Liver (tissue), 9 donors: ENCODE results near the gene REG3A. TPM values are rescaled to one million over a fixed set of nuclear protein-coding genes. Genes with fewer than 3 reads are reported as not detected.

Source experiments
- DNase-seq: peaks from one replicate; pipeline ENCODE4 v3.0.0-alpha.2; 2017; ENCODE audit warnings: low spot score
- H3K27ac ChIP-seq, 2 donors: one replicate each; pipeline ENCODE4 v1.7.0; 2013; ENCODE audit warnings: inconsistent platforms in 2 of 2, low read length in 2 of 2, control low read depth in 1 of 2, low read depth in 1 of 2, mild to moderate bottlenecking in 1 of 2
- H3K27me3 ChIP-seq, 4 donors: one replicate each; pipeline versions ENCODE4 v1.6.1 to v1.7.0; 2013; ENCODE audit warnings: low read length in 3 of 4, inconsistent platforms in 1 of 4, mild to moderate bottlenecking in 1 of 4, moderate library complexity in 1 of 4; ENCODE audit not compliant: control insufficient read depth in 4 of 4, insufficient read depth in 4 of 4
- H3K36me3 ChIP-seq, 4 donors: one replicate each; pipeline versions ENCODE4 v1.6.1 to v1.7.0; 2013; ENCODE audit warnings: low read length in 3 of 4, mild to moderate bottlenecking in 3 of 4, low read depth in 1 of 4, moderate library complexity in 1 of 4; ENCODE audit not compliant: control insufficient read depth in 4 of 4, insufficient read depth in 3 of 4
- H3K4me1 ChIP-seq, 4 donors: one replicate each; pipeline versions ENCODE4 v1.6.1 to v1.7.0; 2013; ENCODE audit warnings: low read length in 3 of 4, mild to moderate bottlenecking in 3 of 4, moderate library complexity in 1 of 4; ENCODE audit not compliant: control insufficient read depth in 4 of 4, insufficient read depth in 4 of 4
- H3K4me3 ChIP-seq, 3 donors: one replicate each; pipeline versions ENCODE4 v1.6.1 to v1.7.0; 2013; ENCODE audit warnings: low read length in 3 of 3, control low read depth in 1 of 3, low read depth in 1 of 3, mild to moderate bottlenecking in 1 of 3
- H3K9ac ChIP-seq, 2 donors: one replicate each; pipeline ENCODE4 v1.7.0; 2013; ENCODE audit warnings: low read length in 2 of 2, mild to moderate bottlenecking in 2 of 2, moderate library complexity in 2 of 2, control low read depth in 1 of 2, low read depth in 1 of 2
- H3K9me3 ChIP-seq, 4 donors: one replicate each; pipeline versions ENCODE4 v1.6.1 to v1.7.0; 2013; ENCODE audit warnings: low read length in 3 of 4; ENCODE audit not compliant: control insufficient read depth in 4 of 4
- ATF3 ChIP-seq: IDR thresholded peaks from 2 replicates; pipeline ENCODE4 v1.6.1; 2016; ENCODE audit warnings: antibody characterized with exemption
- CTCF ChIP-seq: fragments of 150-350 bp; IDR thresholded peaks from 2 replicates; pipeline ENCODE4 v1.5.1; 2017; ENCODE audit warnings: improper control_type of control experiment, low read depth, low read length; ENCODE audit not compliant: missing input control
- EGR1 ChIP-seq, 2 donors: IDR thresholded peaks; 2 replicates each; pipeline ENCODE4 v1.6.1; 2016 to 2018; ENCODE audit warnings: antibody characterized with exemption in 2 of 2, low read depth in 2 of 2
- FOXA1 ChIP-seq: IDR thresholded peaks from 2 replicates; pipeline ENCODE4 v1.6.1; 2016; ENCODE audit warnings: antibody characterized with exemption
- FOXA2 ChIP-seq: IDR thresholded peaks from 2 replicates; pipeline ENCODE4 v1.6.1; 2016; ENCODE audit warnings: antibody characterized with exemption
- GABPA ChIP-seq, 2 donors: IDR thresholded peaks in 1 of 2; conservative IDR thresholded peaks in 1 of 2; 2 replicates each; pipeline ENCODE4 v1.6.1; 2016; ENCODE audit warnings: antibody characterized with exemption in 2 of 2, mild to moderate bottlenecking in 1 of 2, moderate library complexity in 1 of 2
- HNF4A ChIP-seq, 2 donors: conservative IDR thresholded peaks; 2 replicates each; pipeline ENCODE4 v1.6.1; 2016; ENCODE audit warnings: antibody characterized with exemption in 2 of 2, mild to moderate bottlenecking in 2 of 2
- HNF4G ChIP-seq: IDR thresholded peaks from 2 replicates; pipeline ENCODE4 v1.6.1; 2016; ENCODE audit warnings: antibody characterized with exemption
- JUND ChIP-seq, 2 donors: IDR thresholded peaks; 2 replicates each; pipeline ENCODE4 v1.6.1; 2016; ENCODE audit warnings: antibody characterized with exemption in 2 of 2
- MAX ChIP-seq: IDR thresholded peaks from 2 replicates; pipeline ENCODE4 v1.6.1; 2016; ENCODE audit warnings: antibody characterized with exemption
- NR2F2 ChIP-seq: IDR thresholded peaks from 2 replicates; pipeline ENCODE4 v1.6.1; 2016; ENCODE audit warnings: antibody characterized with exemption
- RAD21 ChIP-seq, 2 donors: IDR thresholded peaks; 2 replicates each; pipeline ENCODE4 v1.6.1; 2016; ENCODE audit warnings: antibody characterized with exemption in 2 of 2, mild to moderate bottlenecking in 2 of 2
- REST ChIP-seq: IDR thresholded peaks from 2 replicates; pipeline ENCODE4 v1.6.1; 2016; ENCODE audit warnings: antibody characterized with exemption, mild to moderate bottlenecking
- RXRA ChIP-seq, 2 donors: IDR thresholded peaks; 2 replicates each; pipeline ENCODE4 v1.6.1; 2017 to 2018; ENCODE audit warnings: antibody characterized with exemption in 2 of 2, mild to moderate bottlenecking in 1 of 2
- SP1 ChIP-seq: IDR thresholded peaks from 2 replicates; pipeline ENCODE4 v1.6.1; 2018; ENCODE audit warnings: antibody characterized with exemption, mild to moderate bottlenecking
- TAF1 ChIP-seq: conservative IDR thresholded peaks from 2 replicates; pipeline ENCODE4 v1.6.1; 2016; ENCODE audit warnings: antibody characterized with exemption, mild to moderate bottlenecking
- YY1 ChIP-seq: IDR thresholded peaks from 2 replicates; pipeline ENCODE4 v1.6.1; 2016; ENCODE audit warnings: antibody characterized with exemption, mild to moderate bottlenecking
- ZBTB33 ChIP-seq: IDR thresholded peaks from 2 replicates; pipeline ENCODE4 v1.6.1; 2016; ENCODE audit warnings: antibody characterized with exemption
- WGBS: extraction: QIAGEN DNeasy Blood & Tissue Kit; methylation state at CpG from one replicate; pipeline ENCODE4 v1.1.7; 2013; 5-methylcytosine and 5-hydroxymethylcytosine counted together
- polyA plus RNA-seq, 2 donors: library from polyadenylated mRNA; stranded (reverse) in 1 of 2; unstranded in 1 of 2; fragments of 200-250 nt in 1 of 2; fragments of >200 nt in 1 of 2; fragmentation: Nextera tagmentation in 1 of 2; extraction: Ambion mirVana in 1 of 2; gene quantifications; one replicate each; pipeline versions ENCODE4 v1.2.1 to v1.2.3, GENCODE V29; 2013 to 2015
- total RNA-seq, 2 donors: library from RNA; depleted of rRNA; stranded (reverse); fragments of >200 nt; gene quantifications; one replicate each; pipeline ENCODE4 v1.2.3, GENCODE V29; 2014
- donor health status: healthy.
- donor health status: healthy.
- donor health status: healthy.
- donor health status: healthy.
- donor health status: healthy.

The REG3A gene
- total and polyA plus RNA-seq, 4 donors: 0.15 TPM; not detected in 3

GRCh38 chr2:79128406-79128805 lies 31.1 kb downstream of the REG3A start:
- Histone ChIP-seq H3K4me1 (no peaks in the 10 kb centered on the region), H3K9ac (no peak overlapping the region), H3K4me3 (no peak overlapping the region), H3K27me3 (peaks cover 0 to 7% (median 0%) of the 10 kb centered on the region in 4 donors), H3K36me3 (no peaks in the 10 kb centered on the region), H3K9me3 (no peaks in the 10 kb centered on the region), H3K27ac (no peak overlapping the region)
- TF ChIP-seq HNF4A (conservative IDR thresholded peaks at IDR 0.05) (no peak), ZBTB33 (no peak), GABPA (IDR thresholded peaks at IDR 0.05 in 1 of 2, conservative IDR thresholded peaks at IDR 0.05 in 1 of 2) (no peak), JUND (IDR thresholded peaks at IDR 0.05) (no peak), SP1 (no peak), MAX (no peak), EGR1 (IDR thresholded peaks at IDR 0.05; ENCODE audit: low read depth in 2 of 2) (no peak), RAD21 (IDR thresholded peaks at IDR 0.05) (no peak), NR2F2 (no peak), FOXA2 (no peak), REST (no peak), YY1 (no peak), ATF3 (no peak), HNF4G (no peak), CTCF (no peak), FOXA1 (no peak), TAF1 (no peak), RXRA (IDR thresholded peaks at IDR 0.05) (no peak)
- DNase-seq: no peak
- 80% methylated on average over 3 of the region's 3 CpGs for WGBS

GRCh38 chr2:79125721-79125985 lies 33.9 kb downstream of the REG3A start:
- H3K27me3 ChIP-seq: peaks cover 0 to 10% (median 0%) of the 10 kb centered on the region in 4 donors
- WGBS: 91% methylated on average over 3 of the region's 3 CpGs
- no peak overlapping the region for H3K4me3 ChIP-seq
- peaks cover 0 to 3% (median 0%) of the 10 kb centered on the region in 4 donors for H3K9me3 ChIP-seq
- H3K36me3 ChIP-seq: no peaks in the 10 kb centered on the region
- H3K27ac ChIP-seq: no peak overlapping the region
- no peaks in the 10 kb centered on the region for H3K4me1 ChIP-seq
- DNase-seq: no peak
- H3K9ac ChIP-seq: no peak overlapping the region
- TF ChIP-seq TAF1: no peak
- no peak for TF ChIP-seq RXRA (IDR thresholded peaks at IDR 0.05)
- TF ChIP-seq ZBTB33: no peak
- TF ChIP-seq EGR1 (IDR thresholded peaks at IDR 0.05; ENCODE audit: low read depth in 2 of 2): no peak
- TF ChIP-seq CTCF: no peak
- TF ChIP-seq HNF4G: no peak
- TF ChIP-seq HNF4A (conservative IDR thresholded peaks at IDR 0.05): no peak
